Measurements from ENCODE around the gene GINS1.
"Not testable (repeated sequence)": the region's sequence is repeated elsewhere in the genome, so short reads cannot be mapped to it uniquely, and the experiment has no call there.

The GINS1 gene

GRCh38 chr20:25390538-25391528, 16.6 kb upstream of the GINS1 start, which contains the start of gene ABHD12:
Gene ABHD12, minus strand, starts transcription at chr20:25390835. Its CDS starts 132 bp downstream, at chr20:25390703.
- peak; percentile 96 for DNase-seq

GRCh38 chr20:25394276-25394675, 13.2 kb upstream of the GINS1 start:
- no peak for DNase-seq

GRCh38 chr20:25394996-25395395, 12.5 kb upstream of the GINS1 start:
- DNase-seq: no peak

GRCh38 chr20:25397096-25397495, 10.4 kb upstream of the GINS1 start:
- DNase-seq: no peak

GRCh38 chr20:25397821-25398220, 9.7 kb upstream of the GINS1 start:
- DNase-seq: no peak

GRCh38 chr20:25398376-25399036, 9.0 kb upstream of the GINS1 start:
- DNase-seq: no peak

GRCh38 chr20:25399037-25399430, 8.4 kb upstream of the GINS1 start:
- peak; percentile 25 for DNase-seq

- not testable (repeated sequence) for DNase-seq
Observed at GRCh38 chr20:25400291-25400732, 7.2 kb upstream of the GINS1 start.

GRCh38 chr20:25402583-25402982, 4.9 kb upstream of the GINS1 start:
- DNase-seq: no peak

- no peak for DNase-seq
Observed at GRCh38 chr20:25408170-25408547, 686 bp downstream of the GINS1 start.

- DNase-seq: no peak
Observed at GRCh38 chr20:25408890-25409289, 1.4 kb downstream of the GINS1 start.

- no peak for DNase-seq
Observed at GRCh38 chr20:25418776-25419175, 11.3 kb downstream of the GINS1 start.

- DNase-seq: no peak
Observed at GRCh38 chr20:25421102-25421501, 13.6 kb downstream of the GINS1 start.

- no peak for DNase-seq
Observed at GRCh38 chr20:25422032-25422431, 14.6 kb downstream of the GINS1 start.

- no peak for DNase-seq
Observed at GRCh38 chr20:25424536-25424935, 17.1 kb downstream of the GINS1 start.

- DNase-seq: no peak
Observed at GRCh38 chr20:25437153-25437581, 29.7 kb downstream of the GINS1 start.

- no peak for DNase-seq
Observed at GRCh38 chr20:25439328-25439727, 31.9 kb downstream of the GINS1 start.

GRCh38 chr20:25444556-25444955, 37.1 kb downstream of the GINS1 start:
- DNase-seq: no peak

GRCh38 chr20:25447671-25448070, 40.2 kb downstream of the GINS1 start:
- DNase-seq: no peak

GRCh38 chr20:25452333-25452732, 44.9 kb downstream of the GINS1 start:
- no peak for DNase-seq

- DNase-seq: no peak
Observed at GRCh38 chr20:25453035-25453810, 45.8 kb downstream of the GINS1 start.

- no peak for DNase-seq
Observed at GRCh38 chr20:25454153-25454900, 46.9 kb downstream of the GINS1 start.

Measured in GOT3 (cell line).